Large intestine (tissue), 3 donors: ENCODE data around the gene NOS1. TPM values are rescaled to one million over a fixed set of nuclear protein-coding genes. Genes with fewer than 3 reads are reported as not detected.

Source experiments
- DNase-seq, 2 donors: peaks; one replicate each; pipeline versions ENCODE4 v3.0.0 to v3.0.0-alpha.2; 2013
- H3K27ac ChIP-seq: one replicate; pipeline ENCODE4 v1.5.1; 2013; ENCODE audit warnings: low read length
- H3K27me3 ChIP-seq: 2 replicates; pipeline ENCODE4 v1.6.1; 2013; ENCODE audit warnings: low read length; ENCODE audit not compliant: control insufficient read depth, insufficient read depth
- H3K36me3 ChIP-seq: 2 replicates; pipeline ENCODE4 v1.6.1; 2013; ENCODE audit warnings: low read length; ENCODE audit not compliant: control insufficient read depth, insufficient read depth
- H3K4me1 ChIP-seq: one replicate; pipeline ENCODE4 v1.6.1; 2013; ENCODE audit warnings: low read length; ENCODE audit not compliant: control insufficient read depth, insufficient read depth
- H3K4me3 ChIP-seq: one replicate; pipeline ENCODE4 v1.5.1; 2013; ENCODE audit warnings: low read length
- H3K9me3 ChIP-seq: one replicate; pipeline ENCODE4 v1.6.1; 2013; ENCODE audit warnings: mild to moderate bottlenecking, low read depth, low read length, moderate library complexity; ENCODE audit not compliant: control insufficient read depth
- WGBS: methylation state at CpG from one replicate; pipeline ENCODE4 v1.1.5; 2013; ENCODE audit warnings: low lambda C conversion rate; ENCODE audit not compliant: insufficient coverage; 5-methylcytosine and 5-hydroxymethylcytosine counted together
- polyA plus RNA-seq: library from polyadenylated mRNA; unstranded; fragments of 120-200 nt; gene quantifications from one replicate; pipeline ENCODE4 v1.2.1, GENCODE V29; 2013

Gene NOS1
- polyA plus RNA-seq, 1 donor = 11.5 TPM

DNA sequence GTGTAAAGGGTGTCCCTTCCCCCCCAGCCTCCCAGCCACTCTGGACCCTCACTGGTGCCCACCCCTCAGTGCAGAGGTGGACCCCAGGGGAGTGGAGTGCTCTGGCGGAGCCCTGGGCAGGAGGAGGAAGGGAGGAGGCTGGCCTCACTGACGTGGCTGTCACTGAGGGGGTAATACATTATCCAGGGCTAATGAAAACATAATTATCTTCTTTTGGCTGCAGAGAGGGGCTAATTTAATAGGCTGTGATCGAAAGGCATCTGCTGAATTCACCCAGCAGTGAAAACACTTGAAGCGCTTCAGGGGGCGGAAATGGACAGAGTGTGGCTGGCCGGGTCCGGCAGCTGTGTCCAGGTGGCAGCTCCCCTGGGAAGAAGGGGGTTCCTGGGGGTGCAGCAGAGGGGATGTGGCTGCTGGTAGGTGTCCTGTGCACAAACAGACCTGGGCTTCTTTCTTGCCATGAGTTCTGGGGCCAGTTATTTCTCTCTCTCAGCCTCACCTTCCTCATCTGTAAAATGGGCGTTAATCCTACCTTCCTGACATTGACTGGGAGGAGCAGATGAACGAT, 3.7 kb upstream of the NOS1 start:
- Histone ChIP-seq H3K9me3 (peaks cover 6% of the 10 kb centered on the region), H3K4me3 (no peak overlapping the region), H3K27ac (no peak overlapping the region), H3K36me3 (no peaks in the 10 kb centered on the region), H3K27me3 (peaks cover 56% of the 10 kb centered on the region), H3K4me1 (no peaks in the 10 kb centered on the region)
- WGBS = no CpG with 5 or more reads among the region's 9 CpGs
- peak in 1 of 2 donors; percentile 17 for DNase-seq

DNA sequence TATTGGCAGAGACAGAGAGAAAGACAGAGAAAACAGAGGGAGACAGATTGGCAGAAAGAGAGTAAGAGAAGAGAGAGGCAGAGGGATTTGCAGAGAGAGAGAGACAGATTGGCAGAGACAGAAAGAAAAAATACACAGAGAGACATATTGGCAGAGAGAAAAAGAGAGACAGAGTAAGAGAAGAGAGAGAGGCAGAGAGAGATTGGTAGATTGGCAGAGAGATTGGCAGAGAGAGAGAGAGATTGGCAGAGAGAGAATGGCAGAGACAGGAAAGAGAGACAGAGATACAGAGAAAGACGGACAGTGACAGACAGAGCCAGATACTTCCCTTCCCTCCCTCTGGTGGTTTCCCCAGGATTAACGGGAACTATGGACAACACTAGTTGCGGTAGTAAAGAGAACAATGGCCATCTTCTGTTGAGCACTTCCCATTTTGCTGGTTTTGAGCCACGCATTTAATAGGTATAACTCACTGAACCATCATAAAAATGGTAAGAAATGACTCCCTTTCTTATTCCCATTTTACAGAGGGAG, 2.6 kb upstream of the NOS1 start:
- DNase-seq = no peak
- Histone ChIP-seq H3K27ac (no peak overlapping the region), H3K36me3 (no peaks in the 10 kb centered on the region), H3K4me3 (no peak overlapping the region), H3K4me1 (no peaks in the 10 kb centered on the region), H3K9me3 (peaks cover 6% of the 10 kb centered on the region), H3K27me3 (peaks cover 66% of the 10 kb centered on the region)
- no CpG with 5 or more reads among the region's 4 CpGs for WGBS

DNA sequence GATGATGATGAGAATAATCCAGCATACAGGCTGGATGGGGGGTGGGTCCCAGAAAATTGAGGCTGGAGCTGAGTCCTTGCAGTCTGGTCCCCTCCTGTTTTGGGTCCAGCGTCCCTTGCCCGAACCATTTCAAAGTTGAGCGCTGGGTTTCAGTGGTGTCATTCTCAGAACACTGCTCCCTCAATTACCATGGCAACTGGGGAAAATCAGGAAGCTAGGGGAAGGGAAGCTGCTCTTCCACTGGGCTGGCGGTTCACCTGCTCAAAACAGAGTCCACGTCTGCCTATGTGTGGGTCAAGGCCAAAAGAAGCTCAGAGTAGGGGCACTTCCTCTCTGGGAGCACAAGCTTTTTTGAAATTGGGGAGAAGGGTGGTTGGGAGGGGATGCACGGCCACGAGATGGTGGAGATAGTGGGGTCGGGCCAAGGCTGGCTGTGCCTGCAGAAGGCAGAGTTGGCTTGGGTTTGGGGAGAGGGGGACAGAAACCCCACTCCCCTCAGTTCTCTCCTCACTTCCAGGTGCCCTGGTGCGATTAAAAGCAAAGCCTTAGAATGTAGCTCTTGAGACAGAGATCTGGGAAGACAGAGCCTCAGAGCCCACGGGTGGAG, 1.7 kb upstream of the NOS1 start:
- whole genome bisulfite sequencing = no CpG with 5 or more reads among the region's 10 CpGs
- Histone ChIP-seq H3K27ac (no peak overlapping the region), H3K9me3 (peaks cover 6% of the 10 kb centered on the region), H3K36me3 (no peaks in the 10 kb centered on the region), H3K4me3 (no peak overlapping the region), H3K27me3 (peaks cover 74% of the 10 kb centered on the region), H3K4me1 (no peaks in the 10 kb centered on the region)
- DNase-seq = no peak

DNA sequence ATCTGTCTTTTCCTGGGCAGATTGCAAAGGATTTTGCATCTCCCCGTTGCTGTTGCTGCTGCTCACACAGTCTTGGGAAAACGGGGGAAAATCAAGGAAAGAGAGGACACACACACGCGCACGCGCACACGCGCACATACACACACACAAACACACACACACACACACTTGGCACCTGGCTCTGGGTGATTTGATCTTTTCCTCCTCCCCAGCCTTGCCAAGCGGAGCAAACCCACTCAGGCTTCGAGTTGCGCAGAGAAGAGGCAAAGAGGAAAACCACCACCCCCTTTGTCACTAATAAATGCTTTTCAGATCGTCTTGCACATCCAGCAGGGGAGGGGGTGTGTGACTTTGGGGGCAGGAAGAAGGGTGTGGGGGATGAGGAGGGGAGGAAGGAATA, 965 bp upstream of the NOS1 start:
- no CpG with 5 or more reads among the region's 12 CpGs for WGBS
- Histone ChIP-seq H3K4me1 (no peaks in the 10 kb centered on the region), H3K27me3 (peaks cover 81% of the 10 kb centered on the region), H3K9me3 (peaks cover 6% of the 10 kb centered on the region), H3K36me3 (no peaks in the 10 kb centered on the region), H3K27ac (no peak overlapping the region), H3K4me3 (no peak overlapping the region)
- no peak for DNase-seq

DNA sequence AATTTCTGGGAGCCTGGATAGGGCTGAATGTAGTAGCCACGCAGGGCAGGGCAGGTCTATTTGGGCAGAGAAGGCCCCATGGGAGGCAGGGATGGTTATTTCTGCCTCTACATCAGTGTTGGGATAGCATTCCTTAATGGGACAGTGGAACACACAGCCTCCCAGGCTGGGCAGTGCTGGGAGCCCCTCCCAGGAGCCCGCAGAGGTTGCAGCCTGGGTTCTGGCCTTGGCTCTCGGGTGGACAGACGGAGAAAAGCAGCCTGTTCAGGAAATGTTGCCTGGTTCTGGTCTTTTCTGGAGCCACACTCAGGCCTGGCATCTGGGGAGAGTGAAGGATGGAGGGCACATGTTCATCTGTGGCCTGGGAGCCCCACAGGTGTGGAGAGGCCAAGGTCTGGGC, 479 bp upstream of the NOS1 start:
- no peak overlapping the region for H3K27ac ChIP-seq
- DNase-seq = no peak
- WGBS = no CpG with 5 or more reads among the region's 4 CpGs
- no peaks in the 10 kb centered on the region for H3K4me1 ChIP-seq
- no peaks in the 10 kb centered on the region for H3K36me3 ChIP-seq
- peaks cover 84% of the 10 kb centered on the region for H3K27me3 ChIP-seq
- H3K4me3 ChIP-seq = no peak overlapping the region
- peaks cover 6% of the 10 kb centered on the region for H3K9me3 ChIP-seq

DNA sequence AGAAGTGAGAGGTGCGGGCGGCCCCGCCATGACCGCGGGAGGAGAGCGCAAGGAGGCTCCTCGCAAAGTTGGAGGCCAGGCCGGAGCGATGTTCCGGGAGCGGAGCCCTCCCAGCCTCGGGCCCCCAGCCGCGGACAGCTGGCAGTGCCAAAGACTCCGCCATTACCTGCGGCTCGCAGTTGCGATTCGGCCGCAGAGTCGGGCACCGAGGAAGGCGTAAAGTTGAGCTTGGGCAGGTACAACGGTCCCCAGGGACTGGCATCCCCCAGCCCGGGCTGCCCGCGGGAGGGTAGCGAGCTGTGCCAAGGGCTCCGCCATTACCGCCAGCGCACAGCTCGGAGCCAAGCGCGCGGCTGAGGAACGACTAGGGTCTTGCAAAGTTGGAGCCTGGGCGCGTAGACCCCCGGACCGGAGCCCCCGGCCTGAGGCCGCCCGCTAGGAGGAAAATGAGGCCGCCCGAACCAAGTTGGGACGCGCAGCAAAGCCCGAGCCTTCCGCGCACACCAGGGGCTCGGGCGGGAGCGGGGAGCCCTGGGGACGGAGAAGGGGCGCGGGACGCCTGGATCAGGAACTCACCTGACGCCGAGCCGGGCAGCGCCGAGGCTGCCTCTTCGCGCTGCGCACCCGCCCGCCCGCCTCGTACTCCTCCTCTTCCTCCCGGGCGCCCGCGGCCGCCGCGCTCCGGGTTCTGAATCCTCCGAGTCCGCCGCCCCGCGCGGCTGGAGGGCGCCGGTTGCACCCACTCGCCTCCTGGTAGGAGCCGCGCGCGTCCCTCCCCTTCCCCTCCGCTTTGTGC, 677 bp downstream of the NOS1 start:
- peaks cover 82% of the 10 kb centered on the region for H3K27me3 ChIP-seq
- H3K36me3 ChIP-seq = no peaks in the 10 kb centered on the region
- H3K4me1 ChIP-seq = no peaks in the 10 kb centered on the region
- DNase-seq = no peak
- WGBS = no CpG with 5 or more reads among the region's 91 CpGs
- no peak overlapping the region for H3K27ac ChIP-seq
- no peak overlapping the region for H3K4me3 ChIP-seq
- peaks cover 6% of the 10 kb centered on the region for H3K9me3 ChIP-seq

DNA sequence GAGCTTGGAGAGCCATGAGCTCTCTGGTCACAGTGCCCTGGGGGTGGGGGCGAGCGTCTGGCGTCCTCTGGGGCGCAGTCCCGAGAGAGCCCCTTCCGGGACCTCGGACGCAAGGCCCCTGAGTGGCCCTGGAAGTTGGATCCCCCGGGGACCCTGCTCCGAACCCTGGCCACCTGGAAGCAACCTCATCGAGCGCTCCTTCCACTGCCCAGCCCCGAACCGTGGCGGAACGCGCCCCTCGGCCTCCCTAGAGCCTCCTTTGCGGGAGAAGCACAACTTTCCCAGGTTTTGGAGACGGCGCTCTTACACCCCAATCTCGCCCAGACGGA, 1.2 kb downstream of the NOS1 start:
- Histone ChIP-seq H3K4me3 (no peak overlapping the region), H3K9me3 (peaks cover 6% of the 10 kb centered on the region), H3K27ac (no peak overlapping the region), H3K27me3 (peaks cover 80% of the 10 kb centered on the region), H3K4me1 (no peaks in the 10 kb centered on the region), H3K36me3 (no peaks in the 10 kb centered on the region)
- WGBS = no CpG with 5 or more reads among the region's 23 CpGs
- DNase-seq = no peak

DNA sequence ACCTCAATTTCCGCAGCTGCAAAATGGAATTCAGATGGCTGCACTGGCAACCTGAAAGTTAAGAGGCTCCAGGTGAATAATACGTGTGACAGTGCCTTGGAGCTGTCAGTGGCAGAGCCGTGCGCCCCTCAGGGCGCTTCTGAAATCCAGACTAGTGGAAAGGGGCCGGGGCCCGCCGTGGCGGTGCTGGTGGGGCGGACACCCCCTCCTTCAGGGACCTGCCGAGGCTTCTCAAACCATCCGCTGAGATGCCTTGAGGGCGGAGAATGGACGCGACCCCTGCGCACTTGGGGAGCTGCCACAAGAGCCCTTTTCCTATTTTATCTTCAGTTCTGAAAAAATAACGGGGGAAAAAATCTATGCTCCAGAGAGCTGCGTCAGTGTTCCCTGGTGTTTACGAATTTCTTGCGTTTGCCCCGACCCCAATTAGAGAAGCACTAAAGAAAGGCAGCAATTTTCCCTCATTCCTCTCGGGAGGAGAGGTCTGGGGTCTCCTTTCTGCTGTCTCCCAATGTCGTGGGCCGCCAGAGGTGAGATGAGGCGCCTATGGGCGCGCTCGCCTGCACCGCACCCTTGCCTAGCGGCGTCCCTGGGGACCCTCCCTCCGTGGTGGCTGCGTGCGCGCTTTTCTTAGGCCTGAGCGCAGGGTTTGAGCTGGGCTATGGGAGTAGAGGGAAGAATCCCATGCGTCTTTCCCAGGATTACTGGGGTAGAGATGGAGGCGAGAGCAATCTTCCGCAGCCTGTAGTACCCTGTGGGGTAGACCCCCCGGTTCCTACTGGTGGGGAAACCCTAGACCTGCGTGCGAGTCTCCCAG, 2.2 kb downstream of the NOS1 start:
- Histone ChIP-seq H3K27me3 (peaks cover 72% of the 10 kb centered on the region), H3K4me3 (no peak overlapping the region), H3K9me3 (peaks cover 6% of the 10 kb centered on the region), H3K27ac (no peak overlapping the region), H3K4me1 (no peaks in the 10 kb centered on the region), H3K36me3 (no peaks in the 10 kb centered on the region)
- DNase-seq = no peak
- no CpG with 5 or more reads among the region's 42 CpGs for WGBS

DNA sequence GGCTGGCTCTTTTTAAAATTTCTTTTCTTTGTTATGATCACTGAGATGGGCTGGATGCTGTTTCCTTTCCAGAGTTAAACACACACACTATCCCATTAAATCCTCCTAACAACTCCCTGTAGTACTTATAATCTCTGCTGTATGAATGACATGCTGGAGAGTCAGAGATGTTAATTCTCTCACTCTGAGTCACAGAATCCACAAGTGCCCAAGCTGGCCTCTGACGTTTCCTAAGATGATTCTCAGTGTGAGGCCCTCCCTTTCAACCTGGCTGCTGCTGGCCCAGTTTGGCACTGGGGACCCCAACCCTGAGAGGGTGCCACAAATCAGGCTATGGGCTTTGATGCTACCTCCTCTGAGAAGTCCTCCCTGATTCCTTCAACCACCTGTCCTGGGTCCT, 5.4 kb downstream of the NOS1 start:
- Histone ChIP-seq H3K27me3 (peaks cover 49% of the 10 kb centered on the region), H3K36me3 (no peaks in the 10 kb centered on the region), H3K4me1 (no peaks in the 10 kb centered on the region), H3K27ac (no peak overlapping the region), H3K9me3 (peaks cover 6% of the 10 kb centered on the region), H3K4me3 (no peak overlapping the region)
- no peak for DNase-seq
- WGBS = no CpG with 5 or more reads among the region's 1 CpG

DNA sequence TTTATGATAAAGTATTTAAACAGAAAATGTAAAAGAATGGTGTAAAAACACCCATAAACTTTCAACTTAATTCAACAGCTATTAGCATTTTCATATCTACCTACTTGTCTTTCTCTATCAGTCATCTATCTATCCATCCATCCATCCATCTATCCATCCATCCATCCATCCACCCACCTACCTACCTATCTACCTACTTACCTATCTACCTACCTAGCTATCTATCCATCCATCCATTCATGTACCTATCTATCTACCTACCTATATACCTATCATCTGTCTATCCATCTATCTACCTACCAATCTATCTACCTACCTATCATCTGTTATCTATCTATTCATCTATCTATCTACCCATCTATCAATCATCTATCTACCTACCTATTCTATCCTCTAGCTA, 8.5 kb downstream of the NOS1 start:
- no peak for DNase-seq
- H3K4me1 ChIP-seq = no peaks in the 10 kb centered on the region

More for the DNA sequence above, 8.5 kb downstream of the NOS1 start:
- peaks cover 19% of the 10 kb centered on the region for H3K27me3 ChIP-seq
- H3K36me3 ChIP-seq = no peaks in the 10 kb centered on the region
- H3K27ac ChIP-seq = no peak overlapping the region
- no peak overlapping the region for H3K4me3 ChIP-seq
- no peaks in the 10 kb centered on the region for H3K9me3 ChIP-seq
